Measurements from ENCODE around the gene NSRP1. TPM values are rescaled to one million over a fixed set of nuclear protein-coding genes. Genes with fewer than 3 reads are reported as not detected.

The NSRP1 gene
- total and polyA plus RNA-seq, 2 of the 13 experiments (the other 11 are each of a cell fraction or from before 2014, with no cell fraction given) = 7.0 to 14.3 TPM

GRCh38 chr17:30225919-30226553, 109.4 kb downstream of the NSRP1 start (continued):
- TF ChIP-seq ZNF407 (CRISPR knock-in tag; IDR thresholded peaks at IDR 0.05; ENCODE audit: not compliant biosample characterization) (no peak), RBM39 (IDR thresholded peaks at IDR 0.05; ENCODE audit: low read depth, low read length, poor library complexity, severe bottlenecking) (no peak), SAFB2 (CRISPR knock-in tag; IDR thresholded peaks at IDR 0.05; ENCODE audit: borderline replicate concordance, low read depth) (no peak), CREBL2 (CRISPR knock-in tag; IDR thresholded peaks at IDR 0.05; ENCODE audit: borderline replicate concordance) (no peak), GTF3A (CRISPR knock-in tag; conservative IDR thresholded peaks at IDR 0.05) (no peak), ZNF460 (CRISPR knock-in tag; IDR thresholded peaks at IDR 0.05; ENCODE audit: borderline replicate concordance) (peak; percentile 46; the same call in 1 of the 2 replicates), HMGXB3 (CRISPR knock-in tag; IDR thresholded peaks at IDR 0.05; ENCODE audit: borderline replicate concordance) (no peak), ZBTB10 (CRISPR knock-in tag; IDR thresholded peaks at IDR 0.05; ENCODE audit: borderline replicate concordance) (no peak), MNT (IDR thresholded peaks at IDR 0.05) (no peak)

Measured in HepG2 (cell line).